HG03571 (cell line): ENCODE data around the gene CASTOR1.
A peak's percentile ranks its signal among the peaks of the same experiment; 100 is the strongest.

ENCODE experiments used
- ATAC-seq: cut with Tn5 transposase; IDR thresholded peaks from one replicate; pipeline ENCODE4 v1.9.1; 2021; ENCODE audit not compliant: unreplicated experiment

Gene CASTOR1

DNA sequence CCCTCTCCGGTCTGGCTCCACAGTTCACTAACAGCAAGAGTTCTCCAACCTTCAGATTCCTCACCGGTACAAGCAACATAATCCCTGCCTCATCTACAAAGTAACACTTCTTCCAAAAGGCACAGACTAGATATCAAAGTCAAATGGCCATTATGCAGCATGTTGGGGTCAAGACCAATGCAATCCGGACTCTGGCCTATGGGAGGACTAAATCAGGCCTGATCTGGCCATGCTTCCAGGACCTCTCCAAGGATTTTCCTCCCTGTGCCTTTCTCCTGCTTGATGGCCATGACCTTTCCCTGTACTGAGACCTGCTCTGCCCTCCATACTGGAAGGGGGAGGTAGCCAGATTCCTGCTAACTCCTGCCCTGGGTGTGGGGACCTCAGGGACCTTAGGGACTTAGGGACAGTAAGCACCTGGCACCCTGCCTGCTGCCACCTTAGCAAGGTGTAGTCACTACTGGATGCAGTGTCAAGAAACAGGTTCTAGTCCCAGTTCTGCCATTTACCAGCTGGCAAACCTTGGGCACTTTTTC is 30.8 kb upstream of the CASTOR1 start:
- ATAC-seq, result no peak

DNA sequence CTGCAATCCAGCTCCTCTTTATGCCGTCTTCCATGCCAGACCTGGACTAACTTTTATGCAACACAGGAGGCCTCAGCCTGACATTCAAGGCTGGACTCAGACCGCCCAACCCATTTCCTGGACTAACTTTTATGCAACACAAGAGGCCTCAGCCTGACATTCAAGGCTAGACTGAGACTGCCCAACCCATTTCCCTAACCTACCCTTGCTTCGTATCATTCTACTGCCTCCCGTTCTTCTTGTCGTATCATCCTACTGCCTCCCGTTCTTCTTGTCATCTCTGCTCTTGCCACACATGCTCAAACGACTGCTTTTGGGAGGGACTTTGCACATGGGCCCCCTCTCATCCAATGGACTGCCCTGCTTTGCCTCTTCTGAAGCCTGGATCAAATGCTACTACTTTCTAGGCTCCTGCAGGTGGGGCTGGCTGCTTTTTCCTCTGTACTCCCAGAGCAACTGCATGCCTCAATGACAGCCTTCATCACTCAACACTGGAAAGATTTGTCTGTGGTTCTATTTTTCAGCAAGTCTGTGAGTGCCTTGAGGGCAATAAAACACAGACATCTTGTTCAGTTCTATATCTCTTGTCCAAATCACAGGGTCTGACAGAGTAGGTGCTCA is 29.6 kb upstream of the CASTOR1 start:
- ATAC-seq, result no peak

DNA sequence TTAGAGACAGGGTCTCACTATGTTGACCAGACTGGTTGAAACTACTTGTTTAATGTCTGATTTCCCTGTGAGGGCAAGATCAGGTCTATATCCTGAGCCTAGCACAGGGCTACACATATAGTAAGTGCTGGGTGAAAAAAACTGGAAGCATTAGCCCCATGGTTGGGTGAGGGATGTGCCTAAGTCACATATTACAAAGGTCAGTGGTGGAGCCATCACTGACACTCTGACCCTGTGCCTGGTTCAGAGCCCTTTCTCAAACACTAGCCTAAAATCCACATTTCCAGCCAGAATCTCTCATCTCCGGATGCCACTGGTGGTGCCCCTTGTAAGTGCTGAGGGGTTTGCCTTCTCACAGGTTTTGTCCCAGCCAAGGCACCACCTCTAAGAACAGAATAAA is 28.5 kb upstream of the CASTOR1 start:
- no peak for ATAC-seq

DNA sequence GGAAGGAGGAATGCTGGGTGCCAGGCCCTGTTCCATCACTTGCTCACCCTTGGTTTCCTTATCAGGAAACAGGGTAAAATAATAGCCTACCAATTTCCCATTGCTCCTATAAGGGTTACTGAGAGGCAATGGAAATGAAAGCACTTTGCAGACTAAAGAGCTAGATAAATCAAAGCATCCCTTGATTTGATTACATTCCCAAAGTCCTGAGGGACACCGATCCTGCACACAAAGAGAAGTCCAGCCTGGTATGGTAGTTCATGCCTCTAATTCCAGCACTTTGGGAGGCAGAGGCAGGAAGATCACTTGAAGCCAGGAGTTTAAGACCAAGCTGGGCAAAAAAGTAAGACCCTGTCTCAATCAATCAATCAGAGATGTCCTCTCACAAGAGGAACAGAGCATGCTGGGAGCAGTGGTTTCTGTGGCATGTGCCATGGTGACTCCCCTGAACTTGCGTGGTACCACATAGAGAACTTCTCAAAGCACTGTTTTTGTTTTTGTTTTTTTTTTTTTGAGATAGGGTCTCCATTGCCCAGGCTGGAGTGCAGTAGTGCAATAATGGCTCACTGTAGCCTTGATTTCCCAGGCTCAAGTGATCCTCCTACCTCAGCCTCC is 26.8 kb upstream of the CASTOR1 start:
- ATAC-seq, result no peak

DNA sequence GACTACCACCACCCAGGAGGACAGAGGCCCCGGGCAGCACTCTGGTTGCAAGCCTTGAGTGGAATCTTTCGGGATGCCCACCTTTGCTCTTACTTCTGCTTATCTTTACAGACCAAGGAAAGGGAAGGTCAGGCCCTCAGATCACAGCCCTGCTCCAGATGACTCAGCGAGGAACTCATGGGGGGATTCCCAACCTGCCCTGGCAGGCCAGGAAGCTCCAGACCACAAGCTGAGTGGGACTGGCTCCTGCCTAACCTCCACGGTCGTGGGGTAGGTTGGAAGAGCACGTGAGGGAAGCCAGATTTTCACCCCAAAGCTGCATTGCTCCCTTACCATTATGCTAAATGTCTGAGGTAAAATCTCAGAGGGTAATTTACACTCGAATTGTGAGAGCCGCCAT is 25.6 kb upstream of the CASTOR1 start:
- no peak for ATAC-seq

DNA sequence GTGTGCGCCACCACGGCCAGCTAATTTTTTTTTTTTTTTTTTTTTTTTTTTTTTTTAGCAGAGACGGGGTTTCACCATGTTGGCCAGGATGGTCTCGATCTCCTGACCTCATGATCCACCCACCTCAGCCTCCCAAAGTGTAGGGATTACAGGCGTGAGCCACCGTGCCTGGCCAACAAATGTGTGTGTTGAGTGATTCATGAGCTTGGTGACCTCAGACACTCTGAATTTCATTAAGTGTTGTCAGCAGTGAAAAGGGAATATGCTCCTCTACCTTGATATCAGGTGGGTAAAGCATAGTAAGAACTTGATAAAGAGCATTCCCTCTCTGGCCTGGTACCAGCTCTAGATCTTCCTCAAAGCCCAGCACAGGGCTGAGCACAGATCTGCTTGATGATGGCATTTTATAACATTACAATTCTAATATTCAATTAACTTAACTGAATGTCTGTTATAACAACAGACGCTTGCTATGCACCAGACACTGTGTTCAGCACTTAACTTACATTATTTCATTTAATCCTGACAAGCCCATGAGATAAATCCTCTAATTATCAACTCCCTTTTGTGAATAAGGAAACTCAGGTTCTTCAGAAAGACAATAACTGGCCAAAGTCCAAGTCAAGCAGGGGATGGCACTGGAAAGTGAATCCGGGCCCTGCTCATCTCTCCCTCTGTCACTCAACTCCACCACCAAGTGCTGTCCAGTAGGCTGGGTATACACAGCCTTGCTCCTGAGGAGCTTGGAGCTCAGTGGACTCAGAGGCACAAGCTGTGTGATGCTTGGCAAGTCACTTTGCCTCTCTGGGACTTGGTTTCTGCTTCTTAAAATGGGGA is 24.4 kb upstream of the CASTOR1 start:
- ATAC-seq, result no peak

DNA sequence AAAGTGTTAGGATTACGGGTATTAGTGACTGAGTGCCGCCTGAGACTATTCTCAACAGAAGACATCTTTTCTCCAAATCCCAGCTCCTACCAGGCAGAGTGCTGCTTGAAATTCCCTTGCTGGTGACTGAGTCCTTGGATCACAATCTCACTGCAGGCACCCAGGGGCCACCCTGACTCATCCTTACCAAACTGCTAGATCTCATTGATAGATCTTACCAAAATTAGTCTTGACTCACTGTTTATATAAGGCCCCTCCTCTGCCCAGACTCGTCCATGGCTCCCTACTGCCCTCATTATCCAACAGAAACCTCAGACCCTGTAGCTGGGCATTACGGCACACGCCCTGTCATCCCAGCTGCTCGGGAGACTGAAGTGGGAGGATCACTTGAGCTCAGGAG is 22.7 kb upstream of the CASTOR1 start:
- ATAC-seq, result no peak

DNA sequence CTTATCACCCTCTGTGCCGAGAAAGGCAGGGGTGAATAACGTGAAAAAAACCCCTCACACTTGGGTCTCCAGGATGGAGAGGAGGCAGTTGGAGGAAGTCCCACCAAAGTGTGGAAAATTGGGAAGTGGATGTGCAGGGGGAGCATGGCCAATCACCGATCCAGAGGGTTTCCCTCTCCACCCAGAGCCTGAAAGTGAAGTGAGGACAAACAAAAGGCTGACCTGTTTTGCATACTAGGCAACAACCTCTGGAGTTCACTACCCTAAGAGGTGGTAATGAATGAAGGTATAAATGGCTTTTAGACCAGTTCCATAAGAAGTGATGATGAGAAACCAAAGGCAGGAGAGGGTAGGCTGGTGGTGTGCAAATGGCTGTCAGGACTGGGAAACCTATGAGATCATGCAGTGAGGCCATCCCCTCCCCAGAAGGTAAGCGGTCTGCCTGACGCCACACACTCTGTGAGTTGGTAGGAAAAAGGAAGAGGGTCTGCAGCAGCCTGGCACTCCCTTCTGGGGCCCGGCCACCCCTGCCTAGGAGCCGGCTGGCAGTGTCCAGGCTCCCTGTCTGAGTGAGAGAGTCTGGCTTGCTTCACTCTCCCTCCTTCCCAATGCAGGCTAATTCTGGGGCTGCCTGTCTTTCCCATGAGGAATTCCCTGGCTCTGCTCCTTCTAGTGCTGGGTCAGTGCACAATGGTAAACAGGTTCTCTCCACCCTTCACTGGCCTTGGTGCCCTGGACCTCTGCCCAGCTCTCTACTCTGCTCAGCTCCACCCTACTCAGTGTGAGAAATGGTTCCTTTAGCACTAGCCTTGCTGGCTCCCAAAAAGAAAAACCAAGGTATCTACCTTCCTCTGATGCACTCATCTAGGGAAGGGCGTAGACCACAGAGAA is 21.8 kb upstream of the CASTOR1 start:
- ATAC-seq, result no peak

DNA sequence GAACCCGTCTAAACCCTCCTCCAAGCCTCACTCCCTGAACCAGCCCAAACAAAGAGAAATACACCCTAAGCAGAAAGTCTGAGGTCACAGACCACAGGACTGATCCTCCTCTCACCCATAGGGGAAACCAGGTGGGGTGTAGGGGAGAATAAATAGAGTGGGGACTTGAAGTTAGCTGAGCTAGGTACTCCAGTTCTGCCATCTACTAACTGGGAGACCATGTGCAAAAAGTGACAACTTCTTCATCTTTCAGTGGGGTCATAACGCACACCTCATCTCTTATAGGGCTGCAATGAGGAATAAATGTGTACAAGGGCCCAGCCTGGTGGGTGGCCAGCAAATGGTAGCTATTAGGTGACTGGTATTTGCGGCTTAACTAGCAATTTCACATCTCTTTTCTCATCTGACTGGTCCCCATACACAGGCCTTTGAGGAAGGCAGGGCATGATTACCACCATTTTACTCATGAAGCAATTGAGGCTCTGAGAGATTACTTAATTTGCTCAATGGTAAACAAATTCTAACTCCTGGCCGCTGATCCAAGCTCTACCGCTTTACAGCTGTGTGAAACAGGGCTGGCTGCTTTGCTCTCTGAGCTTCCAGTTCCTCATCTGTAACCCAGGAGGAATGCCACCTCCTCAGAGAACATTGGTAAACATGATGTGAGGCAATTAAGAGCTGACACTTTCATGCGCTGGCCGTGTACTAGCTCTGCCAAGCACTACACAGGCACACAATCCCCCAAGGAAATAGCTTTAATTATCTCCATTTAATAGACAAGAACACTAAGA is 20.8 kb upstream of the CASTOR1 start:
- no peak for ATAC-seq

DNA sequence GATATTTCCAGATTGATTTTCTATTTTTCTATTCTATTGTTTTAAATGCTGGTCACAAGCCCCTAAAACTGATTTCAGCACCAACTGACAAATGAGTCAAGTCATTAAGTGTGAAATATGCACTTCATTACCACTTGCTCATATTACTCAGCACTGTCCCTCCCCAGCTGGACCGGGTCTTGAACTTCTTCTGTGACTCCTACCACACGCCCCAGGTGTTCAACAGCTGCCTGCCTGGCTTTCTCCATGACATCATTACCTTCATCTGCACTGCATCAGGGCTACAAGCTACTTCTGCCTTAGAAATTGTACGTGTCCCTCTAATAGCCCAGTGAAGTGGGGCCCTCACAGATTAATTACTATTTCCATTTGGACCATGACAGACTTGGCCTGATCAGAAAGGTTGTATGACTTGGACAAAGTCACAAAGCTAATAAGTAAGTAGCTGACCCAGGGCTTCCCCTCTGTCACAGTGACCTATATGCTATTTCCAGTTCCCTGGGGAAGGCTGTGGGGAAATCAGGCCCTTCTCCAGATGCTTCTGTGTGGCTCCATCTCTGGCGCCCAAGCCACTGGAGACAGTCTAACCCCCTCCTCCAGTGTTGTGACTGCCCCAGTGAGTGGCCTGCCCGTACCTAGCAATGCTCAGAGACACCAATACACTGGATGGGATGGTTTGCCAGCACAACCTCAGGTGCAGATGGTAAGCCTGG is 19.4 kb upstream of the CASTOR1 start:
- no peak for ATAC-seq

DNA sequence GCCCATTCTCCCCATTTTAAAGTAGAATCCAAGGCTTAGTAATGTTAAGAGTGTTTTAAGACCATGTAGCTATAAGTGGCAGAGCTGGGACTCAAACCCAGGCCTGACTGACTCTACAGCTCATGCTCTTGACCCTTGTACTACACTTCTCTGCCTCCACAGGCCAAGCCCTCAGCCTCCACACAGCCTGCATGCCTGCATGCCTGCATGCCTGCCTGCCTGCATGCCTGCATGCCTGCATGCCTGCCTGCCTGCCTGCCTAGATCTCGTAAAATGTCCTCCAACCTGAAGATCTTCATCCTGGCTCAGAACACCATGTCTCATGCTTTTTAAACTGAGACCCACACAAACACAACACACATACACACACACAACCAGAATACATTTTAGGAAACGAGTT is 18.8 kb upstream of the CASTOR1 start:
- no peak for ATAC-seq

DNA sequence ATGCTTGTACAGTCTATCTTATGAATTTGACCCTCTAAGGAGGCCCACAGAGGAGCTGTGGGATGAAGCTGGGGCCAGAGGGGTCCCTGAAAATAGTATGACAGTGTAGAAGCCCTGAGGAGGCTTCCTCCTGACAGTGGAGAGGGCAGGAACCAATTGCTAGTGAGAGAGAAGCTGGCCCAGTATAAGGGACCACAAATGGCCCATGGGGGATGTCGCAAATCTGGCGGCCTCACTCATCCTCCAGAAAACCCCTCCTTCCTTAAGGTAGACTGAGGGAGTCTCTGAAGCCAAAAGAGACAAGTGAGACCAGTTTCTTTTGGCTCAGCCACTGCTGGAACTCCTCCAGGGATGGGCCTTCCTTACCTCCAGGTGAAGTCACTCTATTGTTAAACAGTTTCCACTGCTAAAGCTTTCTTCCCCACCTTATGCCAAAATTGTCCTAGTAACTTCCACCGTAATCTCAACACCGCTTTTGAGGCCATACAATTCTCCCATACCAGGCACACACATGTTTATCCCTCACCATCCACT is 17.8 kb upstream of the CASTOR1 start:
- no peak for ATAC-seq

DNA sequence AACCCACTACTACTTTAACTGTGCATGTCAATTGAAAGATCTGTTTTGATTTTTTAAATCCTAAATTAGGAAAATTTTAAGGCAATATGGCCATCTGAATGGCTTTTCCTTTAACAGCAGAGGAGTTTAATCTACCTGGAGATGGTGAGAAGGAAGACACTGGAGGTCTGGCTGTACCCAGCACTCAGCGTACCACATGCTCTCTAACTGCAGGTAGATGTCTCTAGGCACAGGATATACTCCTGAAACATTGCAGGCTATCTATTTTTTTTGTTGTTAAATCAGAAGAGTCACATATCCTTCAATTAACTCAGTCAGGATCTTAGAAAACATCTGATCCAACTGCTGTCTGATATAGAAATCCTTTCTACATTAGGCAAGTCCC is 17.3 kb upstream of the CASTOR1 start:
- ATAC-seq, result no peak

DNA sequence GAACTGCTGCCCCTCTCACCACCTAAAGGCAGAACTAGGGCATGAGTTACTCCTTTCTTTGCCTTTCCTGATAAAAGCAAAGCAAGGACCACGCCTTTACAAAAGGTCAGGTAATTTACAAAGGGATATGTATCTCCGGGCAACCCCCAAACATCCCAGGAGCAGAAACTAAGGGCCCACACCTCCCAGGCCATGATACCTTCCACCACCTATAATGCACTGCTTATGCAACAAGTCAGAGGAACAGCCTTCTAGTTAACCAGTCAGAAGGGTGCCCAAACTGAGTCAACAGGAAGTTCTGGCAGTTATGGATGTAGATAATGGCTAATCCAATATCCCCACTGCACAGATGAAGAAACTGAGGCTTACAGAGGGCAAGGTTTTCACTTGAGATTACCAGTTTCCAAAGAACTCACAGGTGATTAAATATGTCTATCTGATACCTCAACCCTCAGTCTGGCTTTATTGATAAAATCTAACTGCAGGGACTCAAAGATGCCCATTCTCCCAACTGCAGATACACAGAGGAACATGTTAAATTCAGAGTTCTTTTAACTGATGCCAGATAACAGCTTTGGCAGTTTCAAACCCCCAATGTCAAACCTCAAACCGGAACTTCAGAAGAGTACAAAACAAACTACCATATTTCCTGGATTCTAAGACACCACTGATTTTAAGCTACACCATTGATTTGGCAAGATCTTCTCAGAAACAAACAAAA is 16.8 kb upstream of the CASTOR1 start:
- ATAC-seq, result no peak

DNA sequence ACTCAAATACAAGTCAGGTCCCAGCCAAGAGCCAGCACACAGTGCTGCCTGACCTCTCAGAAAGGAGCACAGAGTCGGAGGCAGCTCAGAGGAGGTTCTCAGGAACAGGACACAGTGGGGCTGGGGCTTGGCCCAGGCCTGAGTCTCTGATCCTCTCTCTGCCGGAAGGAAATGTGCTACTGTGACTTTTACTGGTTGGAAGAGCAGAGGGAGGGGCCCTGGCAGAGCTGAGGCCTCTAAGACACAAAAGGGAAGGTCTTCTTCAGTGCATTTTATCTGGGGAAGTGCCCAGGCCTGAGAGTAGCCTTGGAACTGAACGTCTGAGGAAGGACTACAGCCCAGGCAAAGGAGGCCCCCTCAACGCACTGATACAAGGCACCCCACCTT is 16.2 kb upstream of the CASTOR1 start:
- peak; percentile 33 for ATAC-seq

DNA sequence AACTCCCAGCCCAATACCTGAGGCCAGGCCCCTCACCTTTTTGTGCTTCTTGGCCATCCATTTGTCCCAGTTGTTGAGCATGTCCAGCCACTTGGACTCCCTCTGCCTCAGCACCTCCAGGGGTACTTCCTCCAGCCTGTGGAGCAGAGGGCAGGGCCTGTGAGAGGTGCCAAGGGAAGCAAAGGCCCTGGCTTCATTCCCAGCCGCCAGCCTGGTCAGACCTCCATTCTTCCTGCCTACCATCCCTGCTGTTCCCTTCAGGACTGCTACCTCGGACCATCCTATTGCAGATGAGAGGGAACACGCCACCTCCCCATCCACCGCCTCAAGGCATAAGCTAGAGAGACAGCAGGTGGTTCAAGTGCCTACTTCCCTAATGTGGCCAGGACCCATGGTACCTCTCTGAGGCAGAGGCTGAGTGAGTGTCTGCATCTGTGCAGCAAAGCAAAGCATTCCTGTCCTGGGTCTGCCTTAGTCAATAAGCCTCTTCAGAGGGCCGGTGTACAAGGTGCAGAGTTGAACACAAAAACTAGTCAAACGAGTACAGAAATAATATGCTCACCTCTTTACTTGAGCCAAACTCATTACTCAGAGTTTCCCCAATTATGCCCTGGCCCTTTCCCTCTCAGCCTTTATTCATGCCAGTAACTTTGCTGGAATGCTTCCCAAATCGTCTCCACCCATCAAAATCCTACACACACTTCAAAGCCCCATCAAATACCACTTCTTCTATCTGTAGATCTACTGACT is 15.4 kb upstream of the CASTOR1 start:
- ATAC-seq, result no peak

DNA sequence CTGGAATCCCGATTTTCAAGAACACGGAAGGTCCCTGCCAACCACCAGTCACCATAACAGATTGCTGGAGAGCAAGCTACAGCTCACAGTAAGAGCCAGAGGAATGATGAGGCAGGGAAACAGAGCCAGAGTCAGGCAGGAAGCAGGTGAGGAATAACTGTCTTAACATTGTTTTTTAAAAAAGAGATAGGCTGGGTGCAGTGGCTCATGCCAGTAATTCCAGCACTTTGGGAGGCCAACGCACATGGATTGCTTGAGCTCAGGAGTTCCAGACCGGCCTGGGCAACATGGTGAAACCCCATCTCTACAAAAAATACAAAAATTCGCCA is 13.5 kb upstream of the CASTOR1 start:
- no peak for ATAC-seq
